C4-2B (cell line): ENCODE results near the gene CHID1.

Experiments
- H3K27ac ChIP-seq: fragments of 450-650 bp; 2 replicates; pipeline ENCODE4 v1.5.1; 2017
- CTCF ChIP-seq: fragments of 450-650 bp; conservative IDR thresholded peaks from 2 replicates; pipeline ENCODE4 v1.5.1; 2017; ENCODE audit warnings: mild to moderate bottlenecking
- ZFX ChIP-seq: fragments of 450-650 bp; IDR thresholded peaks from 2 replicates; pipeline ENCODE4 v1.6.1; 2017

Gene CHID1

GRCh38 chr11:842370-843002 lies 68.1 kb downstream of the CHID1 start, which contains the start of the genes POLR2L and TSPAN4:
TSS of gene POLR2L (minus strand) at chr11:842529. CDS start at chr11:842508, 21 bp downstream.
TSS of gene TSPAN4 (plus strand) at chr11:842852. CDS start at chr11:850305, 7,453 bp downstream.
- TF ChIP-seq CTCF (no peak), ZFX (peak; percentile 81; the same call in 1 of the 2 replicates)
- peak within 1 kb of the TSS; percentile 86 for H3K27ac ChIP-seq

GRCh38 chr11:841981-842369 lies 68.6 kb downstream of the CHID1 start:
- peak overlapping the region; percentile 86 for H3K27ac ChIP-seq
- TF ChIP-seq CTCF, result no peak
- TF ChIP-seq ZFX, result no peak; the same call in 1 of the 2 replicates

- no peak for TF ChIP-seq ZFX
- peak overlapping the region; percentile 86; the same call in 1 of the 2 replicates for H3K27ac ChIP-seq
Observed at GRCh38 chr11:839875-840617, 70.6 kb downstream of the CHID1 start.

- TF ChIP-seq ZFX, result no peak
- TF ChIP-seq CTCF, result no peak
- no peak overlapping the region for H3K27ac ChIP-seq
Observed at GRCh38 chr11:839280-839623, 71.4 kb downstream of the CHID1 start.

GRCh38 chr11:838441-839279 lies 72.0 kb downstream of the CHID1 start:
- TF ChIP-seq CTCF, result no peak; the same call in 1 of the 2 replicates
- no peak for TF ChIP-seq ZFX
- H3K27ac ChIP-seq, result no peak overlapping the region

GRCh38 chr11:837990-838307 lies 72.7 kb downstream of the CHID1 start:
- H3K27ac ChIP-seq, result no peak overlapping the region

More at GRCh38 chr11:837990-838307, 72.7 kb downstream of the CHID1 start:
- TF ChIP-seq ZFX (no peak), CTCF (no peak)
